H1 (cell line): ENCODE measurements around the gene ARID2. TPM values are rescaled to one million over a fixed set of nuclear protein-coding genes. Genes with fewer than 3 reads are reported as not detected.

Source experiments
- BACH1 ChIP-seq: IDR thresholded peaks from 2 replicates; pipeline ENCODE4 v1.6.1; 2012; ENCODE audit warnings: low read length, improper control_type of control experiment
- BRCA1 ChIP-seq: IDR thresholded peaks from 2 replicates; pipeline ENCODE4 v1.6.1; 2012; ENCODE audit warnings: low read depth, low read length, improper control_type of control experiment
- KDM4A ChIP-seq: IDR thresholded peaks from one replicate; pipeline ENCODE4 v1.7.1; 2012; ENCODE audit warnings: low read depth, mild to moderate bottlenecking, moderate library complexity, low read length, inconsistent platforms; ENCODE audit not compliant: severe bottlenecking
- NRF1 ChIP-seq: IDR thresholded peaks from 2 replicates; pipeline ENCODE4 v1.6.1; 2011; ENCODE audit warnings: mild to moderate bottlenecking, low read depth, low read length, improper control_type of control experiment
- SIRT6 ChIP-seq: IDR thresholded peaks from one replicate; pipeline ENCODE4 v1.7.1; 2012; ENCODE audit warnings: low read length, inconsistent platforms
- TEAD4 ChIP-seq: IDR thresholded peaks from 2 replicates; pipeline ENCODE4 v1.6.1; 2012; ENCODE audit warnings: low read depth, low read length, inconsistent platforms, mixed read lengths
- polyA plus RNA-seq, 7 experiments: library from polyadenylated mRNA; depleted of rRNA in 3 of 7; stranded (reverse) in 5 of 7; unstranded in 2 of 7; fragments of >200 nt in 5 of 7; fragments of 200-250 nt in 2 of 7; gene quantifications; 1 replicate in 5 of 7; 2 replicates in 1 of 7; 4 replicates in 1 of 7; pipeline versions ENCODE4 v1.2.1 to v1.2.3, GENCODE V29; 2011 to 2013; ENCODE audit warnings: missing spikeins in 2 of 7, mixed read lengths in 2 of 7
- total RNA-seq: library from RNA; stranded (reverse); fragmentation: NEBNext Ultra II Directional; extraction: Animal tissue kit (Norgen Biotek cat#: 25700); gene quantifications from 2 replicates; pipeline ENCODE4 v1.2.1, GENCODE V29; 2021
- TF ChIP-seq, protein P1 (sequence below): fragments of 300-600 bp; sonication (generic); IDR thresholded peaks from 2 replicates; pipeline ENCODE4 v1.7.1; 2012; ENCODE audit warnings: low read length, moderate library complexity, mild to moderate bottlenecking, inconsistent platforms; ENCODE audit not compliant: insufficient replicate concordance

Gene ARID2
- total and polyA plus RNA-seq, 2 of the 8 experiments (the other 6 are each of a cell fraction or from before 2014, with no cell fraction given), result 32.0 to 45.2 TPM

DNA sequence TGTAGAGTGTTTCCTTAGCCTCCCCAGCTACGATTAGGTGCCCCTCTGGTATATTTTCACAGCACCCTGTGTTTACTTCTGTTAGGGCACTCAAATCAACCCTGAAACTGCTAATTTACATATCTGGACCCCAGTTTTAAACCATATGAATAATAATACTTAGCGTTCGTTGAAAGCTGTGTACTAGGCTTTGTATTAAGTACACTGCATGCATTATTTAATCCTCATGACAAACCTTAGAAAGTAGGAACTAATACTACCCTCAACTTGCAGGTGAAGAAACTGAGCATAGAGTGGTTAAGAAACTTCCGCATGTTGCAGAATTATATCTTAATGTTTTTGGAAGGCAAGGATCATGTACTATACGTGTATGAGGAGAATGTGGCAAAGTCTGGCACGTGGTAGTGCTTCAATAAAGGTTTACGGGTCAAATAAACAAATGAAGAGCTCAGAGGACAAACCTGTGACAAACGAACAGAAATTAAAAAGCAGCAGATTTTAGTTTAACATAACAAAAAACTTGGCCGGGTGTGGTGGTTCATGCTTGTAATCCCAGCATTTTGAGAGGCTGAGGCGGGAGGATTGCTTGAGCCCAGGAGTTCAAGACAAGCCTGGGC lies 22.2 kb upstream of the ARID2 start (continued):
- TF ChIP-seq BRCA1, result no peak
- no peak for TF ChIP-seq BACH1
- no peak for TF ChIP-seq NRF1
- no peak for TF ChIP-seq TEAD4
- TF ChIP-seq KDM4A, result no peak
- TF ChIP-seq SIRT6, result no peak
- TF ChIP-seq, protein P1, sequence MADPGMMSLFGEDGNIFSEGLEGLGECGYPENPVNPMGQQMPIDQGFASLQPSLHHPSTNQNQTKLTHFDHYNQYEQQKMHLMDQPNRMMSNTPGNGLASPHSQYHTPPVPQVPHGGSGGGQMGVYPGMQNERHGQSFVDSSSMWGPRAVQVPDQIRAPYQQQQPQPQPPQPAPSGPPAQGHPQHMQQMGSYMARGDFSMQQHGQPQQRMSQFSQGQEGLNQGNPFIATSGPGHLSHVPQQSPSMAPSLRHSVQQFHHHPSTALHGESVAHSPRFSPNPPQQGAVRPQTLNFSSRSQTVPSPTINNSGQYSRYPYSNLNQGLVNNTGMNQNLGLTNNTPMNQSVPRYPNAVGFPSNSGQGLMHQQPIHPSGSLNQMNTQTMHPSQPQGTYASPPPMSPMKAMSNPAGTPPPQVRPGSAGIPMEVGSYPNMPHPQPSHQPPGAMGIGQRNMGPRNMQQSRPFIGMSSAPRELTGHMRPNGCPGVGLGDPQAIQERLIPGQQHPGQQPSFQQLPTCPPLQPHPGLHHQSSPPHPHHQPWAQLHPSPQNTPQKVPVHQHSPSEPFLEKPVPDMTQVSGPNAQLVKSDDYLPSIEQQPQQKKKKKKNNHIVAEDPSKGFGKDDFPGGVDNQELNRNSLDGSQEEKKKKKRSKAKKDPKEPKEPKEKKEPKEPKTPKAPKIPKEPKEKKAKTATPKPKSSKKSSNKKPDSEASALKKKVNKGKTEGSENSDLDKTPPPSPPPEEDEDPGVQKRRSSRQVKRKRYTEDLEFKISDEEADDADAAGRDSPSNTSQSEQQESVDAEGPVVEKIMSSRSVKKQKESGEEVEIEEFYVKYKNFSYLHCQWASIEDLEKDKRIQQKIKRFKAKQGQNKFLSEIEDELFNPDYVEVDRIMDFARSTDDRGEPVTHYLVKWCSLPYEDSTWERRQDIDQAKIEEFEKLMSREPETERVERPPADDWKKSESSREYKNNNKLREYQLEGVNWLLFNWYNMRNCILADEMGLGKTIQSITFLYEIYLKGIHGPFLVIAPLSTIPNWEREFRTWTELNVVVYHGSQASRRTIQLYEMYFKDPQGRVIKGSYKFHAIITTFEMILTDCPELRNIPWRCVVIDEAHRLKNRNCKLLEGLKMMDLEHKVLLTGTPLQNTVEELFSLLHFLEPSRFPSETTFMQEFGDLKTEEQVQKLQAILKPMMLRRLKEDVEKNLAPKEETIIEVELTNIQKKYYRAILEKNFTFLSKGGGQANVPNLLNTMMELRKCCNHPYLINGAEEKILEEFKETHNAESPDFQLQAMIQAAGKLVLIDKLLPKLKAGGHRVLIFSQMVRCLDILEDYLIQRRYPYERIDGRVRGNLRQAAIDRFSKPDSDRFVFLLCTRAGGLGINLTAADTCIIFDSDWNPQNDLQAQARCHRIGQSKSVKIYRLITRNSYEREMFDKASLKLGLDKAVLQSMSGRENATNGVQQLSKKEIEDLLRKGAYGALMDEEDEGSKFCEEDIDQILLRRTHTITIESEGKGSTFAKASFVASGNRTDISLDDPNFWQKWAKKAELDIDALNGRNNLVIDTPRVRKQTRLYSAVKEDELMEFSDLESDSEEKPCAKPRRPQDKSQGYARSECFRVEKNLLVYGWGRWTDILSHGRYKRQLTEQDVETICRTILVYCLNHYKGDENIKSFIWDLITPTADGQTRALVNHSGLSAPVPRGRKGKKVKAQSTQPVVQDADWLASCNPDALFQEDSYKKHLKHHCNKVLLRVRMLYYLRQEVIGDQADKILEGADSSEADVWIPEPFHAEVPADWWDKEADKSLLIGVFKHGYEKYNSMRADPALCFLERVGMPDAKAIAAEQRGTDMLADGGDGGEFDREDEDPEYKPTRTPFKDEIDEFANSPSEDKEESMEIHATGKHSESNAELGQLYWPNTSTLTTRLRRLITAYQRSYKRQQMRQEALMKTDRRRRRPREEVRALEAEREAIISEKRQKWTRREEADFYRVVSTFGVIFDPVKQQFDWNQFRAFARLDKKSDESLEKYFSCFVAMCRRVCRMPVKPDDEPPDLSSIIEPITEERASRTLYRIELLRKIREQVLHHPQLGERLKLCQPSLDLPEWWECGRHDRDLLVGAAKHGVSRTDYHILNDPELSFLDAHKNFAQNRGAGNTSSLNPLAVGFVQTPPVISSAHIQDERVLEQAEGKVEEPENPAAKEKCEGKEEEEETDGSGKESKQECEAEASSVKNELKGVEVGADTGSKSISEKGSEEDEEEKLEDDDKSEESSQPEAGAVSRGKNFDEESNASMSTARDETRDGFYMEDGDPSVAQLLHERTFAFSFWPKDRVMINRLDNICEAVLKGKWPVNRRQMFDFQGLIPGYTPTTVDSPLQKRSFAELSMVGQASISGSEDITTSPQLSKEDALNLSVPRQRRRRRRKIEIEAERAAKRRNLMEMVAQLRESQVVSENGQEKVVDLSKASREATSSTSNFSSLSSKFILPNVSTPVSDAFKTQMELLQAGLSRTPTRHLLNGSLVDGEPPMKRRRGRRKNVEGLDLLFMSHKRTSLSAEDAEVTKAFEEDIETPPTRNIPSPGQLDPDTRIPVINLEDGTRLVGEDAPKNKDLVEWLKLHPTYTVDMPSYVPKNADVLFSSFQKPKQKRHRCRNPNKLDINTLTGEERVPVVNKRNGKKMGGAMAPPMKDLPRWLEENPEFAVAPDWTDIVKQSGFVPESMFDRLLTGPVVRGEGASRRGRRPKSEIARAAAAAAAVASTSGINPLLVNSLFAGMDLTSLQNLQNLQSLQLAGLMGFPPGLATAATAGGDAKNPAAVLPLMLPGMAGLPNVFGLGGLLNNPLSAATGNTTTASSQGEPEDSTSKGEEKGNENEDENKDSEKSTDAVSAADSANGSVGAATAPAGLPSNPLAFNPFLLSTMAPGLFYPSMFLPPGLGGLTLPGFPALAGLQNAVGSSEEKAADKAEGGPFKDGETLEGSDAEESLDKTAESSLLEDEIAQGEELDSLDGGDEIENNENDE, result no peak
